Activated T-cell treated with anti-CD3 and anti-CD28 coated beads for 24 hours (primary cell): Measurements from ENCODE around the gene TRIM29.

Experiments
- DNase-seq: peaks from one replicate; pipeline ENCODE4 v3.0.0-alpha.2; 2020; ENCODE audit warnings: low read depth

Gene TRIM29

DNA sequence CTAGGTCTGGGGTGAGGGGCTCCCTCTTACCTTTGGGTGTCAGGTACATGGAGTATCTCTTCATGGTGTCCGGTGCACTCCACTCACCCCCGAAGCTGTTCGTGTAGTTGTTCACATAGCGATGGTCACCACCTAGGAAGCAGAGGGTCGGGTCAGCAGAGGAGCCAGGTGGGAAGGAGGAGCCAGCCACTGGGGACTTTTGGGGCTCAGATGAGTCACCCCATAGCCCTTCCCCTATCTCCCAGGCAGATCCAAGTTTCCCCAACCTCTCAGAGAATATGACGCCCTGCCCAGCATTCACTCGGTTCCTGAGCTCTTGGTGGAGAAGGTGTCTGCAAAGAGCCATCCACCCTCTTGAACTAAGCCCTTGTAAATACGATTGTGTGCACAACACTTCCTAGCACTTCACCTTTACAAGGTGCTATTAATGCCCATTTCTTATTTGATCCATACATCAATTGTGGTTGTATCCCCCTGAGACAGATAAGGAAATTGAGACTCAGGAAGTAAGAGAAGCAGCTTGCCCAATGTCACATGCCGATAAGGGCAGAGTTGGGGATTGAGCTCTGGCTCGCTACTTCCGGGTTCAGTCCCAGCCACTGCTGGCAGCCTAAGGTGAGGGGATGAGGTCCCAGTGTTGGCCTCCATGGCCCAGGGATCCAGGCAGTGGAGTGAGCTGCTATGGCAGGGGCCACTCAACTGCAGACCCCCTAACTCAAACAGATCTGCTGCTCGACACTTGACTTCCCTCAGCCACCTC lies 14.8 kb downstream of the TRIM29 start:
- DNase-seq = no peak

- no peak for DNase-seq
These were observed 15.9 kb downstream of the TRIM29 start for GRCh38 chr11:120121914-120122473.

DNA sequence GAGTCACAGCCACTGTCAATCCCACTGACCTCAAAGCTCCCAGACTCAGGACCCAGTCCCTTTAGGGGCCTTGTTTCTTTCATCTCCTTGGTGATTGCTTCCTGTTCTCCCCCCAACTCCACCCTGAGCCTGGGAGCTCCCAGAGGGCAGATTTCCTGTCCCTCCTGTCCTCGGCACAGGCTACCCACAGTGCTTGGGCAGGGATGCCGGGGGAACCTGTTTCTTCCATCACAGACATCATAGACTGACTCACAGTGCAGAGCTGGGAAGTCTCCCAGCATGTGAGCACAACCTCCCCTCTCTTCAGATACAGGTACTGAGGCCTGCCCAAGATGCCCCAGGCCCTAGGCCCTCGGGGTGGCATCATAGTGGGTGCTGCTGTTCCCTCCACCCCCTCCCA lies 16.6 kb downstream of the TRIM29 start:
- no peak for DNase-seq

GRCh38 chr11:120120805-120121335 lies 17.0 kb downstream of the TRIM29 start:
- no peak for DNase-seq

GRCh38 chr11:120119121-120119520 lies 18.8 kb downstream of the TRIM29 start:
- no peak for DNase-seq

- no peak for DNase-seq
These were observed 19.9 kb downstream of the TRIM29 start for GRCh38 chr11:120117991-120118390.

DNA sequence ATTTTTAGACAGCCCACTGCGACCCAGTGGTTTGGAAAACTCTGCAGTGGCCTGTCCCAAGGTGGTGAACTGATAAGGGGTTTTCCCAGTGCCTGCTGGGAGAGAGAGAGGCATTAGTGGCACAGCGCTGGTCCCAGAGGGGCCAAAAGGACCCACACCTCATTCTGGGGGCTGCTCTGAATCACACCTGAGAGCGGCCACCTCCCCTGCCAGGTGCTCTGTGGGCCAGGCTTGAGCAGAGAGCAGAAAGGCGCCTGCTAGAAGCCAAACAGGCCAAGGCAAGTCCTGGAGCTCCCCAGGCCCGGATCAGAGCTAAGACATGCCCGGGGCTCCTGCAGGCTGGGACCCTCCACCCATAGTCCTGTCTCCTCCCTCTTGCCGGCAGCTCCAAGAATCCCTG lies 20.9 kb downstream of the TRIM29 start:
- no peak for DNase-seq

- no peak for DNase-seq
These were observed 22.5 kb downstream of the TRIM29 start for GRCh38 chr11:120115272-120116000.

- DNase-seq = no peak
These were observed 25.6 kb downstream of the TRIM29 start for GRCh38 chr11:120112174-120112796.

GRCh38 chr11:120109531-120109930 lies 28.4 kb downstream of the TRIM29 start:
- DNase-seq = no peak

DNA sequence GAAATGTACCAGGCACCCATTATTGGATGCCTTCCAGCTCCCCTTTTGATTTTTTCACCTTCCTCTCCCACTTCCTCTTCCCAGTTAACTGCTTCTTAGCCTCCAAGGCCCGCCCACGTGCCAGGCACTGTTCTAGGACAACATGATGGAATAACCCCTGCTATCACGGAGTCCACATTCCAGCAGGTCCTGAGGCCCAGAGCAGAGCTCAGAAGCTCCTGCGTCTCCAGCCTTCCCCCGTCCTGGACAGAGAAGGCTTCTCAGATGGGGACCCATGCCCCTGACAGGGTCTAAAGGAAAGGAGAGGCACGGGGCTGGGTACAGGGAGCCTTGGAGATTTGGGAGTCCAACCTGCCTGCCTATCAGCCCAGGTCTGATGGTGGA lies 29.1 kb downstream of the TRIM29 start:
- DNase-seq = no peak

DNA sequence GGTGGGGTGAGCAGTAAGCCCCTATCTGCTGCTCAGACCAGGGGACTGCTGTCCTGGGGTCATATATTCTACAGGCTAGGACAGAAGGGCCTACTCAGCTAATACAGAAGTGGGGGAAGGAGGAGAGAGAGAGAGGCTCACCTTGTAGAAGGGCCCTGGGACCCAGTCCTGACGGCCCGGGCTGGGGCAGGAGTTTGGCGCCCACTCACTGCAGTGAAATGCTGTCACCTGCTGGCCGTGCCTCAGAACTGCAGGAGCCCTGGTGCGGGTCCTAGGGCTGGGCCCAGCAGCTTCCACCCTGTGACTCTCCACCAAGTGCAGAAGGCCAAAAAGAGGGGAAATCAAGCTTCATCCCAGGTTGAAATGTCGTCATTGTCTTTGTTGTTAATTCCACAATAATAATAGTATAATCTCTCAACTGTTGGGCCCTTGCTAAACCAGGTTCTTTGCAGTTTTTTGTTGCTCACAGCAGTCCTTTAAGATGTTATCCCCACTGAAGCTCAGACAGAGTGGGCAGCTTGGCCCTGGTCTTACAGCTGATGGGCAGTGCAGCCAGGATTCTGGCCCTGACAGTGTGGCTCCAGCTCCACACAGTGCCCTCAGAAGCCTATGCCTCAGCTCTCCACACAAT lies 29.6 kb downstream of the TRIM29 start:
- DNase-seq = peak; percentile 54

- no peak for DNase-seq
These were observed 30.2 kb downstream of the TRIM29 start for GRCh38 chr11:120107692-120108091.

DNA sequence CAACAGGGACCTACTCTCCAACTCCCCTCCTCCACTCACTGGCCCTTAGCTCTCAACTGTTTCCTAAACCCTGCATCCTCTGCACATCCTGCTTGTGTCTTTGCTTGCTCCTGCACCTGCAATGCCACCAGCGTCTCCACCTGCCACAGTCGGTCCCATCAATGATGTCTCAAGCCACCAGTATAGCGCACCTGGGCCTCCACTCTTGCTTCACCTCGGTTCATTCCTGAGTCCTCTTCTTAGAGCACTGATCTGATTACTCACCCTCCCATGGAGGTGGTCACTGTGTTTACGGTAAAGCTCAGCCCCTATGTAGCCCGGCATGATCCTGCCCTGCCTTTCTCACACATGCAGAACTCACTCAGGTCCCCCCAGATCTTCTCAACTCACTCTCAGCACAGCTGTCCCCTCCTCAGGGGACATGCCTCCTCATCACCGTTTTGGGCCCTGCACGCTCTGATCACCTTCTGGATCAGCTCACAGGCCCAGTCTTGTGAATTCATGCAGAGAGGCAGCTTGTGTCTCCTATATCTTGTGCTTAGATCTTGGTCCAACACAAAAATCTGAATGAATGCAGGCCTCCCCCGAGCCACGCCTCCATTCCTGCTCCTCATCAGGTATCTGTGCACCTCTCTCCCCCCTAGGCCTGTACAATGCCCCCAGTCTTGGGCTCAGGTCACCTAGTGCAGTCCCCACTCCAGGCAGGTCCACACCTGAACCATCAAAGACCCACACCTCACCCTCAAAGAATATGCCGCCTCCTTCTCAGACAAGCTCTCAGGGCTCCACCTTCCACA lies 31.4 kb downstream of the TRIM29 start:
- no peak for DNase-seq

GRCh38 chr11:120105576-120105975 lies 32.3 kb downstream of the TRIM29 start:
- no peak for DNase-seq

GRCh38 chr11:120104041-120104565 lies 33.8 kb downstream of the TRIM29 start:
- no peak for DNase-seq

GRCh38 chr11:120102864-120103122 lies 35.1 kb downstream of the TRIM29 start:
- no peak for DNase-seq

DNA sequence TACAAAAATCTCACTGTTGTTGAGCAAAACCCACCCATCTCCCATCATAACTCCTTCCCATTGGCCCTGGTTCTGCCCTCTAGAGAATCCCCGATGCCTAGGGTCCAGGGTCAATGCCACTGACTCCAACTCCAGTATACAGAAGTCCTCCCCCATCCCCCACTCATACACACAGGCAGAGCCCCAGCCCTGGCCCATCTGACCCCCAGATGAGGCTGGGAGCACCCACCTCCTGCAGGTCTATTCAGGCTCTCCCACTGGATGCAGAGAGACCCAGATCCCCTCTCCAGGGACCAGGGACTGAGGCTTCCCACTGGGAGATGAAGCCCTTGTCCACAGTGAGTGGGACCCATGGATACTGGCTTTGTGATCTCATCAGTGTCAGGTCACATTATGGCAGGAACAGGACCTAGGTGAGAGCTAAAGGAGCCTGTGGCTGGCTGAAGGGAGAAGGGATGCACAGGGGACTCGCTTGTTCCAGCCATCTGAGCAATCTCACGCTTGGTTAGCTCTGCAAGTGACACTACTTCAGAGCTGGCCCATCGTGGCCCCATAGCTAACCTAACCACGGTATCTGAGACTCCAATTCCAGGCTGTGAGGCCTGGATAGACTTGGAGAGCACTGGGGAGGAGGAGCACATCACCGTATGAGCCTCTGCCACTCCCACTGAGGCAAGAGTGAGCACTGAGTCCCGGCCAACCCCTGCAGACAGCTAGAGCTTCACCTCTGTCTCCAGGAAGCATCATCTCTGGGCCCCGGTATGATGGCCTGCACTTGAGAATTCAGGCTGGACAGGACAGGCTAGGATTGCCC lies 35.7 kb downstream of the TRIM29 start:
- DNase-seq = no peak

DNA sequence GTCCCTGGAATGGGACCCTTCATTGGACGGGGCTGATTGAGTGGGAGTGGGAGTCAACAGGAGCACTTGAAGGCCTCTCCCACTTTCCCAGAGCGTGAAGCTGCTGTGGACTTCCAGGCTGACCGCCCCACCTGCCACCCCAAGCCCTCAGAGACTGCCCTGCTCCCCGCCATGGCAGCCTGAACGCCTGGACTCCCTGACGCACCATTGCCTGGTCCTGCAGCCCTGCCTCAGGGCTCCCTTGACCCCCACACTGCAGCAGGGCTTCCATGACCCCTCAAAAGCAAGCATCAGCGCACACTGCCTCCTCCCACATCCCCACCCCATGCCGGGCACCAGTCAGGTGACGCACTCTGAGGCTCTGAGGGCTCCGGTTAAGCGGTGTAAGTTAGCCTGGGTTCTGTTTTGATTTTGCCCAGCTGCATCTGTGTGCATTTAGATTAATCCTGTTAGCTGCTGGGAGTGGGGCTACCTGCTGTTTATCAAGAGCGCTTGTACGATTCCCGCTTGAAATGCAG lies 39.4 kb downstream of the TRIM29 start:
- no peak for DNase-seq

- DNase-seq = no peak
These were observed 40.1 kb downstream of the TRIM29 start for GRCh38 chr11:120097721-120098385.
